WI38 (cell line): ENCODE measurements around the gene PMPCA.
"Not testable (repeated sequence)": the region's sequence is repeated elsewhere in the genome, so short reads cannot be mapped to it uniquely, and the experiment has no call there.

ENCODE experiments used
- H3K4me3 ChIP-seq: 2 replicates; pipeline ENCODE4 v1.5.1; 2011; ENCODE audit warnings: low read depth, mild to moderate bottlenecking, control low read depth, low read length
- CTCF ChIP-seq: IDR thresholded peaks from 2 replicates; pipeline ENCODE4 v1.5.1; 2012; ENCODE audit warnings: low read depth, mild to moderate bottlenecking, control low read depth, low read length

PMPCA gene

DNA sequence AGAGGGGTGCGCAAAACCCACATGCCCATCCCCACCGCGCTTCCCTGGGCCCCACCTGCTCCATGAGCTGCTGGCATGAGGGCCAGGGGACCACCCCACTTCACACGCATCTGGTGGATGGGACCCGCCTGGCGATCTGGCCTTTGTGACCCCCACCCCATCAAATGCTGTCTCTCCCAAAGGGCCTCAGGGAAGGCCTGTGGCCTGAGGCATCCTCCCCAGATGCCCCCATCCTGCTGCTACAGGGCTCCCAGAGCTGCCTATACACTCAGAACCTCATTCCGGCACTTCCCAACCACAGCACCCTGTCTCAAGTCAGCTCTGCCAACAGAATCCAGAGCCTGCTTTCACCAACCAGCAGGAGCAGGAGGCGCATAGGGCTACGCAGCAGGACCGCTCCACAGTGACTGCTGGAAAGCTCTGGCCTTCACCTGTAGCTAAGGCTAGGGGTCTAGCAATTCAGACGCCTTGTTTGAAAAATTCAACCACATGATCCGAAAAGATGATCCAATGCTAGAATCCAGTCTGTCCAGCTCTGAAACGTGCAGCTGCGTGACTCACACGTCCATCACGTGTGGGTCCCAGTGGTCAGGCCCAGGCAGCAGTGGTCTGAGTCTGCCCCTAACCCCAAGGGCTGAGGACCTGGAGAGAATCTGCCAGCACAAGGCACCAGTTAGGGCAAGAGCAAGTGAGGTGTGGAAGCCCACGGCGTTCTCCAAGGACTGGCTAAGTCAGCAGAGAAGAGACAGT, 9.1 kb upstream of the PMPCA start:
- no peak overlapping the region for H3K4me3 ChIP-seq
- no peak for TF ChIP-seq CTCF

GRCh38 chr9:136402067-136402466, 8.4 kb upstream of the PMPCA start:
- TF ChIP-seq CTCF, result no peak
- H3K4me3 ChIP-seq, result no peak overlapping the region

- H3K4me3 ChIP-seq, result no peak overlapping the region
- TF ChIP-seq CTCF, result no peak
These were observed 6.9 kb upstream of the PMPCA start for GRCh38 chr9:136403538-136403914.

DNA sequence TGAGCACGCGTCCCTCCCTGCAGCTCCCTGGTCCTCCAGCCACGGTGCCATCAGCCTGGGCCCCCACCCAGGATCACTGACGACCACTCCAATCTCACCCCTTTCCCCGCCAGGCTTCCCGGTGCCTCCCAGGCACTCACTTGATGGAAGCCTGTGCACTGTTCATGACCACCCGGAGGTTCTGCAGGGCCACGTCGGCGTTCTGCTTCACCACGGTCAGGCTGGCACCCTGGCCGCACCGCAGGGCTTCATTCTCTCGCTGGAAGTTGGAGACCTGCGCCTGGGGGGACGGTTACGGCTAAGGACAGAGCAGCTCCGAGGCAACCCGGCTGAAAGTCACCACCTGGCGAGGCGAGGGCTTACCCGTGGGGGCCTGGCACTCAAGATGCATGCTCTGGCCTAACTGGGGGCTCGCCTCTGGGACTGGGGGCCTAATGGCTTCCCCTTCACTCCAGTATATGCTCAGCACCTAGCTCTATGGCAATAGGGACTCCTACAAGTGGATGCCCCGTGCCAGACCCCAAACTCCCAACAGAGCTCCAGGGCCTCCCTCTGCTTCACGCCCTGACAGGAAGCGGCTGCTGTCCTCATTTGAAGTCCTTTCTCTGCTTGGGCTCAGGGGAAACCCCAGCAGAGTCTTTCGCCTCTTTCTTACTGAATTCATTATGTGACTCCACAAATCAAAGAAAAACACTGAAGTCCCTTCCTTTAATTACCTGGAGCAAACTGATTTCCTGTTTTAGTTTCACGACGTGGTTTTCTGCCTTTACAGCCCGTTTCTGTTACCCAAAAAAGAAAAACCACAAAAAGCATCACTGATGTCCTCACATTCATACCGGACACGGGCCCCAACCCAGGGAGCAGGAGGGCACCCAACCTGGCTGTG, 6.3 kb upstream of the PMPCA start:
- TF ChIP-seq CTCF, result no peak
- H3K4me3 ChIP-seq, result no peak overlapping the region

DNA sequence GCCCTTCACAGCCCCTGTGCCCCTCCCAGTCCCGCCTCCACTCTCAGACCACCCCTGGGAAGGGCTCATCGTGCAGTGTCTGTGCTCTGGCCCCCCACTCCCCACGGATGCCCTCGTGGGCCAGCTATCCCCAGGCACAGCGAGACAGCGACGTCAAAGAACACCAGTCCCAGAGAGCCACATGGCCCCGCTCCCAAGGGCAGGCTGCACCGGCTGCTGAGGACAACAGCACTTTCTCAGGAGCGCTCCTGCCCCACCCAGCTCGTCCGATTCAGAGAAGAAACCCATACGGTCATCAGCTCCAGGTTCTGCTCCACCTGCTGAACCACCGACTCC, 5.7 kb upstream of the PMPCA start:
- H3K4me3 ChIP-seq, result no peak overlapping the region
- TF ChIP-seq CTCF, result no peak

- no peak overlapping the region for H3K4me3 ChIP-seq
- TF ChIP-seq CTCF, result no peak
These were observed 5.0 kb upstream of the PMPCA start for GRCh38 chr9:136405481-136405880.

GRCh38 chr9:136405904-136406303, 4.6 kb upstream of the PMPCA start:
- not testable (repeated sequence) for H3K4me3 ChIP-seq

DNA sequence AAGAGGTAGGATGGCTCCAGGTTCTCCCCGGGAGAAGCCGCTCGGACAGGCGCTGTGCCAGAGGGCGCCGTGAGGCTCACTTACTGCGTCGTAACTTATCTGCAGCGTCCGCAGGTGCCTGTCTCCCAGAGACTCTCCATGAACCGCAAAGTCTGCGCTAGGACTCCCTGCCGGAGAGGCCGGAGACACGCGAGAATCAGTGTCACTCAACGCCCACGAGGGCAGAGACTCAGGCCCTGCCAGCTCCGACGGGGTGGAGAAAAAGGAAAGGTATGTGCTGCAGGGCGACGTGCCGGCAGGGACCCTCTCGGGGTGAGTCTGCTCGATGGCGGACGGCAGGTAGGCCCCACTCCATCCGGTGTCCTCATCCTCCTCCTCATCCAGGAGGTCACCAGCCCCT, 3.4 kb upstream of the PMPCA start:
- H3K4me3 ChIP-seq, result not testable (repeated sequence)
